ENCODE data around the gene CBX6. TPM values are rescaled to one million over a fixed set of nuclear protein-coding genes. Genes with fewer than 3 reads are reported as not detected.

Gene CBX6
- total and polyA plus RNA-seq, 10 of the 15 experiments (the other 5 are each of a cell fraction or from before 2014, with no cell fraction given), result 3.6 to 142 (median 37.4) TPM

DNA sequence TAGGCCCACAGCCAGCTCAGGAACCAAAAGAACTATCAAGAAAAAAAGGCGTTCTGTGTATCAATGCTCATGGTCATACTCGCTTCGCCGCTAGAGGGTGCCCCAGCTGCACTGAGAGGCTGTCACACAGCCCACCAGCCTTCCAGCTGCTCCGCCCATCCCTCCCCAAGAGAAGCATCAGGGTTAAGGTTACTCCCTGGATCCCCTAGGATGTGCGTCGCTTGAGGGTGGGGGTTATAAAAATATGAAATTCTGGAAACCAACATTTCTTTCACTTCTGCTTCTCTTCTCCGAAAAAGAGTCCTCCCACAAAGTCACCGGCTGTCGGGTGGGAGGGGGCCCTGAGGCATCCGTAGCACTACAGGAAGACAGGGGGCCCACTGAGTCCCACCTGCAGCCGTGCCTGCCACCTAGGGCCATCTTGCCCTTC is 1.7 kb downstream of the CBX6 start (continued):
- TF ChIP-seq, protein P1, sequence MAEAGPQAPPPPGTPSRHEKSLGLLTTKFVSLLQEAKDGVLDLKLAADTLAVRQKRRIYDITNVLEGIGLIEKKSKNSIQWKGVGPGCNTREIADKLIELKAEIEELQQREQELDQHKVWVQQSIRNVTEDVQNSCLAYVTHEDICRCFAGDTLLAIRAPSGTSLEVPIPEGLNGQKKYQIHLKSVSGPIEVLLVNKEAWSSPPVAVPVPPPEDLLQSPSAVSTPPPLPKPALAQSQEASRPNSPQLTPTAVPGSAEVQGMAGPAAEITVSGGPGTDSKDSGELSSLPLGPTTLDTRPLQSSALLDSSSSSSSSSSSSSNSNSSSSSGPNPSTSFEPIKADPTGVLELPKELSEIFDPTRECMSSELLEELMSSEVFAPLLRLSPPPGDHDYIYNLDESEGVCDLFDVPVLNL (IDR thresholded peaks at IDR 0.05; ENCODE audit: low read depth, low read length), result no peak
- TF ChIP-seq BRCA1 (IDR thresholded peaks at IDR 0.05; ENCODE audit: low read depth, low read length) (no peak), CBX3 (IDR thresholded peaks at IDR 0.05; ENCODE audit: borderline replicate concordance, low read depth) (no peak), KLF5 (IDR thresholded peaks at IDR 0.05; ENCODE audit: partially characterized antibody) (peak; percentile 44), ZSCAN29 (IDR thresholded peaks at IDR 0.05) (no peak), SIN3A (IDR thresholded peaks at IDR 0.05; ENCODE audit: low read depth, low read length) (peak; percentile 85; the same call in 1 of the 2 replicates), ESRRA (IDR thresholded peaks at IDR 0.05; ENCODE audit: low read length) (no peak), SMAD5 (IDR thresholded peaks at IDR 0.05; ENCODE audit: low read depth) (0 out of 2 replicates have a peak, but pooled peaks have one; percentile 37), MTA2 (IDR thresholded peaks at IDR 0.05; ENCODE audit: low read depth) (0 out of 2 replicates have a peak, but pooled peaks have one; percentile 27), PAX8 (IDR thresholded peaks at IDR 0.05) (no peak), ZNF217 (IDR thresholded peaks at IDR 0.05) (no peak), SMAD1 (IDR thresholded peaks at IDR 0.05; ENCODE audit: low read depth, partially characterized antibody) (no peak), CHD2 (IDR thresholded peaks at IDR 0.05; ENCODE audit: borderline replicate concordance, low read depth, low read length) (no peak), MEF2A (IDR thresholded peaks at IDR 0.05; ENCODE audit: insufficient read depth, low read depth, low read length) (no peak), EED (IDR thresholded peaks at IDR 0.05; ENCODE audit: low read depth) (peak; percentile 94), FOXM1 (IDR thresholded peaks at IDR 0.05; ENCODE audit: low read depth, low read length) (no peak), KAT2A (conservative IDR thresholded peaks at IDR 0.05; ENCODE audit: control insufficient read depth, low read depth, low read length) (no peak), RUNX3 (IDR thresholded peaks at IDR 0.05; ENCODE audit: low read length) (peak; percentile 56), RAD51 (IDR thresholded peaks at IDR 0.05) (no peak), TCF12 (IDR thresholded peaks at IDR 0.05; ENCODE audit: low read depth, low read length) (peak; percentile 53; the same call in 1 of the 2 replicates)
- TF ChIP-seq, protein P2, sequence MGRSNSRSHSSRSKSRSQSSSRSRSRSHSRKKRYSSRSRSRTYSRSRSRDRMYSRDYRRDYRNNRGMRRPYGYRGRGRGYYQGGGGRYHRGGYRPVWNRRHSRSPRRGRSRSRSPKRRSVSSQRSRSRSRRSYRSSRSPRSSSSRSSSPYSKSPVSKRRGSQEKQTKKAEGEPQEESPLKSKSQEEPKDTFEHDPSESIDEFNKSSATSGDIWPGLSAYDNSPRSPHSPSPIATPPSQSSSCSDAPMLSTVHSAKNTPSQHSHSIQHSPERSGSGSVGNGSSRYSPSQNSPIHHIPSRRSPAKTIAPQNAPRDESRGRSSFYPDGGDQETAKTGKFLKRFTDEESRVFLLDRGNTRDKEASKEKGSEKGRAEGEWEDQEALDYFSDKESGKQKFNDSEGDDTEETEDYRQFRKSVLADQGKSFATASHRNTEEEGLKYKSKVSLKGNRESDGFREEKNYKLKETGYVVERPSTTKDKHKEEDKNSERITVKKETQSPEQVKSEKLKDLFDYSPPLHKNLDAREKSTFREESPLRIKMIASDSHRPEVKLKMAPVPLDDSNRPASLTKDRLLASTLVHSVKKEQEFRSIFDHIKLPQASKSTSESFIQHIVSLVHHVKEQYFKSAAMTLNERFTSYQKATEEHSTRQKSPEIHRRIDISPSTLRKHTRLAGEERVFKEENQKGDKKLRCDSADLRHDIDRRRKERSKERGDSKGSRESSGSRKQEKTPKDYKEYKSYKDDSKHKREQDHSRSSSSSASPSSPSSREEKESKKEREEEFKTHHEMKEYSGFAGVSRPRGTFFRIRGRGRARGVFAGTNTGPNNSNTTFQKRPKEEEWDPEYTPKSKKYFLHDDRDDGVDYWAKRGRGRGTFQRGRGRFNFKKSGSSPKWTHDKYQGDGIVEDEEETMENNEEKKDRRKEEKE (IDR thresholded peaks at IDR 0.05), result no peak
- TF ChIP-seq, protein P3, sequence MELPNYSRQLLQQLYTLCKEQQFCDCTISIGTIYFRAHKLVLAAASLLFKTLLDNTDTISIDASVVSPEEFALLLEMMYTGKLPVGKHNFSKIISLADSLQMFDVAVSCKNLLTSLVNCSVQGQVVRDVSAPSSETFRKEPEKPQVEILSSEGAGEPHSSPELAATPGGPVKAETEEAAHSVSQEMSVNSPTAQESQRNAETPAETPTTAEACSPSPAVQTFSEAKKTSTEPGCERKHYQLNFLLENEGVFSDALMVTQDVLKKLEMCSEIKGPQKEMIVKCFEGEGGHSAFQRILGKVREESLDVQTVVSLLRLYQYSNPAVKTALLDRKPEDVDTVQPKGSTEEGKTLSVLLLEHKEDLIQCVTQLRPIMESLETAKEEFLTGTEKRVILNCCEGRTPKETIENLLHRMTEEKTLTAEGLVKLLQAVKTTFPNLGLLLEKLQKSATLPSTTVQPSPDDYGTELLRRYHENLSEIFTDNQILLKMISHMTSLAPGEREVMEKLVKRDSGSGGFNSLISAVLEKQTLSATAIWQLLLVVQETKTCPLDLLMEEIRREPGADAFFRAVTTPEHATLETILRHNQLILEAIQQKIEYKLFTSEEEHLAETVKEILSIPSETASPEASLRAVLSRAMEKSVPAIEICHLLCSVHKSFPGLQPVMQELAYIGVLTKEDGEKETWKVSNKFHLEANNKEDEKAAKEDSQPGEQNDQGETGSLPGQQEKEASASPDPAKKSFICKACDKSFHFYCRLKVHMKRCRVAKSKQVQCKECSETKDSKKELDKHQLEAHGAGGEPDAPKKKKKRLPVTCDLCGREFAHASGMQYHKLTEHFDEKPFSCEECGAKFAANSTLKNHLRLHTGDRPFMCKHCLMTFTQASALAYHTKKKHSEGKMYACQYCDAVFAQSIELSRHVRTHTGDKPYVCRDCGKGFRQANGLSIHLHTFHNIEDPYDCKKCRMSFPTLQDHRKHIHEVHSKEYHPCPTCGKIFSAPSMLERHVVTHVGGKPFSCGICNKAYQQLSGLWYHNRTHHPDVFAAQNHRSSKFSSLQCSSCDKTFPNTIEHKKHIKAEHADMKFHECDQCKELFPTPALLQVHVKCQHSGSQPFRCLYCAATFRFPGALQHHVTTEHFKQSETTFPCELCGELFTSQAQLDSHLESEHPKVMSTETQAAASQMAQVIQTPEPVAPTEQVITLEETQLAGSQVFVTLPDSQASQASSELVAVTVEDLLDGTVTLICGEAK (IDR thresholded peaks at IDR 0.05; ENCODE audit: borderline replicate concordance), result 0 out of 2 replicates have a peak, but pooled peaks have one; percentile 23
- TF ChIP-seq, protein P4, sequence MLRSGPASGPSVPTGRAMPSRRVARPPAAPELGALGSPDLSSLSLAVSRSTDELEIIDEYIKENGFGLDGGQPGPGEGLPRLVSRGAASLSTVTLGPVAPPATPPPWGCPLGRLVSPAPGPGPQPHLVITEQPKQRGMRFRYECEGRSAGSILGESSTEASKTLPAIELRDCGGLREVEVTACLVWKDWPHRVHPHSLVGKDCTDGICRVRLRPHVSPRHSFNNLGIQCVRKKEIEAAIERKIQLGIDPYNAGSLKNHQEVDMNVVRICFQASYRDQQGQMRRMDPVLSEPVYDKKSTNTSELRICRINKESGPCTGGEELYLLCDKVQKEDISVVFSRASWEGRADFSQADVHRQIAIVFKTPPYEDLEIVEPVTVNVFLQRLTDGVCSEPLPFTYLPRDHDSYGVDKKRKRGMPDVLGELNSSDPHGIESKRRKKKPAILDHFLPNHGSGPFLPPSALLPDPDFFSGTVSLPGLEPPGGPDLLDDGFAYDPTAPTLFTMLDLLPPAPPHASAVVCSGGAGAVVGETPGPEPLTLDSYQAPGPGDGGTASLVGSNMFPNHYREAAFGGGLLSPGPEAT (IDR thresholded peaks at IDR 0.05; ENCODE audit: low read depth), result peak; percentile 76
